GM12891 (cell line): ENCODE measurements around the gene LUC7L3.

Source experiments
- DNase-seq: peaks from one replicate; pipeline ENCODE4 v3.0.0; 2011; ENCODE audit warnings: low spot score; ENCODE audit not compliant: insufficient read length
- FAIRE-seq: peaks from 2 replicates; lab custom pipeline; 2011; peaks lifted over from hg19 to GRCh38; lab: Jason Lieb, UNC
- PAX5 ChIP-seq: IDR thresholded peaks from 2 replicates; pipeline ENCODE4 v1.6.1; 2011; ENCODE audit warnings: low read length, moderate library complexity, mild to moderate bottlenecking; ENCODE audit not compliant: insufficient read depth, severe bottlenecking
- POLR2A ChIP-seq: IDR thresholded peaks from 2 replicates; pipeline ENCODE4 v1.6.1; 2011; ENCODE audit warnings: low read depth, low read length, control low read depth
- POLR2AphosphoS5 ChIP-seq: IDR thresholded peaks from 2 replicates; pipeline ENCODE4 v1.6.1; 2011; ENCODE audit warnings: low read depth, low read length, control low read depth
- POU2F2 ChIP-seq: IDR thresholded peaks from 2 replicates; pipeline ENCODE4 v1.6.1; 2011; ENCODE audit warnings: low read depth, mild to moderate bottlenecking, control low read depth, low read length, moderate library complexity
- SPI1 ChIP-seq: IDR thresholded peaks from 2 replicates; pipeline ENCODE4 v1.6.1; 2011; ENCODE audit warnings: low read depth, low read length, control low read depth
- TAF1 ChIP-seq: IDR thresholded peaks from 2 replicates; pipeline ENCODE4 v1.6.1; 2011; ENCODE audit warnings: low read depth, low read length, control low read depth

The LUC7L3 gene

GRCh38 chr17:50767030-50767429 is 47.6 kb downstream of the LUC7L3 start:
- TF ChIP-seq TAF1 (no peak), PAX5 (no peak), SPI1 (no peak), POLR2AphosphoS5 (no peak), POLR2A (no peak), POU2F2 (no peak)
- DNase-seq (no peak), FAIRE-seq (no peak)

- DNase-seq (no peak), FAIRE-seq (no peak)
- TF ChIP-seq SPI1 (no peak), POU2F2 (no peak)
Observed at GRCh38 chr17:50767446-50767845, 48.0 kb downstream of the LUC7L3 start, which contains the start of gene ANKRD40CL. Gene ANKRD40CL, minus strand, starts transcription at chr17:50767518. Its CDS starts 605 bp downstream, at chr17:50766913.

GRCh38 chr17:50768346-50768761 is 49.0 kb downstream of the LUC7L3 start:
- FAIRE-seq: no peak
- TF ChIP-seq SPI1 (no peak), PAX5 (no peak), POU2F2 (no peak), POLR2A (no peak), TAF1 (no peak), POLR2AphosphoS5 (no peak)
- no peak for DNase-seq

GRCh38 chr17:50769884-50770283 is 50.5 kb downstream of the LUC7L3 start:
- TF ChIP-seq TAF1: no peak
- TF ChIP-seq POLR2A: no peak
- TF ChIP-seq POU2F2: no peak
- TF ChIP-seq POLR2AphosphoS5: no peak
- no peak for TF ChIP-seq SPI1
- no peak for TF ChIP-seq PAX5
- FAIRE-seq (no peak), DNase-seq (no peak)

GRCh38 chr17:50770346-50770745 is 50.9 kb downstream of the LUC7L3 start:
- TF ChIP-seq POU2F2 (no peak), PAX5 (no peak)
- no peak for DNase-seq
- no peak for FAIRE-seq

GRCh38 chr17:50771991-50772785 is 52.8 kb downstream of the LUC7L3 start:
- TF ChIP-seq PAX5: no peak
- TF ChIP-seq TAF1: no peak
- TF ChIP-seq POU2F2: no peak
- no peak for TF ChIP-seq POLR2AphosphoS5
- no peak for TF ChIP-seq SPI1
- TF ChIP-seq POLR2A: no peak
- FAIRE-seq (no peak), DNase-seq (peak; percentile 55)

GRCh38 chr17:50774225-50774803 is 54.9 kb downstream of the LUC7L3 start:
- DNase-seq (no peak), FAIRE-seq (no peak)
- no peak for TF ChIP-seq POLR2AphosphoS5
- no peak for TF ChIP-seq POLR2A
- TF ChIP-seq PAX5: no peak
- TF ChIP-seq TAF1: no peak
- TF ChIP-seq SPI1: no peak
- TF ChIP-seq POU2F2: no peak

- DNase-seq: no peak
- FAIRE-seq: no peak
- TF ChIP-seq POU2F2 (no peak), PAX5 (no peak), POLR2A (no peak), SPI1 (no peak), TAF1 (no peak), POLR2AphosphoS5 (no peak)
Observed at GRCh38 chr17:50775926-50776325, 56.5 kb downstream of the LUC7L3 start.

GRCh38 chr17:50778471-50778870 is 59.1 kb downstream of the LUC7L3 start:
- no peak for FAIRE-seq
- DNase-seq: no peak
- TF ChIP-seq TAF1: no peak

GRCh38 chr17:50778988-50779387 is 59.6 kb downstream of the LUC7L3 start:
- FAIRE-seq (no peak), DNase-seq (no peak)
- TF ChIP-seq PAX5 (no peak), POLR2AphosphoS5 (no peak), POU2F2 (no peak), POLR2A (no peak), SPI1 (no peak), TAF1 (no peak)
